Lower leg skin (tissue), 4 donors: Measurements from ENCODE around the gene PHGDH. TPM values are rescaled to one million over a fixed set of nuclear protein-coding genes. Genes with fewer than 3 reads are reported as not detected.

Source experiments
- DNase-seq, 2 donors: peaks; one replicate each; pipeline ENCODE4 v3.0.0-alpha.2; 2019; ENCODE audit warnings: low spot score in 2 of 2
- H3K4me3 ChIP-seq: fragments of 200-600 bp; sonication (generic); 2 replicates; pipeline ENCODE4 v1.5.1; 2017; ENCODE audit warnings: mild to moderate bottlenecking, low read depth; ENCODE audit not compliant: poor library complexity, severe bottlenecking
- CTCF ChIP-seq, 3 donors: fragments of 450-650 bp; IDR thresholded peaks; one replicate each; pipeline ENCODE4 v1.5.1; 2016; ENCODE audit warnings: antibody characterized with exemption in 3 of 3, mild to moderate bottlenecking in 3 of 3, moderate library complexity in 2 of 3
- POLR2A ChIP-seq, 2 donors: fragments of 450-650 bp; IDR thresholded peaks; one replicate each; pipeline ENCODE4 v1.6.1; 2016 to 2017; ENCODE audit warnings: antibody characterized with exemption in 2 of 2, mild to moderate bottlenecking in 1 of 2, moderate library complexity in 1 of 2
- WGBS, 2 donors: methylation state at CpG; one replicate each; pipeline ENCODE4 v1.1.5; 2018; 5-methylcytosine and 5-hydroxymethylcytosine counted together
- intact Hi-C: fragments of 100-400 bp; cut with DNase I; formaldehyde crosslinking; loops from one replicate; pipeline ENCODE4 v1.15.0; 2023; ENCODE audit warnings: low total_unique reads
- total RNA-seq, 4 donors: library from RNA; depleted of rRNA; stranded (reverse); fragments of >200 nt; gene quantifications; one replicate each; pipeline ENCODE4 v1.1.0, GENCODE V29; 2016

The PHGDH gene
- total RNA-seq, 4 donors from 2014 or later: 55.1 to 94.2 (median 73.5) TPM

DNA sequence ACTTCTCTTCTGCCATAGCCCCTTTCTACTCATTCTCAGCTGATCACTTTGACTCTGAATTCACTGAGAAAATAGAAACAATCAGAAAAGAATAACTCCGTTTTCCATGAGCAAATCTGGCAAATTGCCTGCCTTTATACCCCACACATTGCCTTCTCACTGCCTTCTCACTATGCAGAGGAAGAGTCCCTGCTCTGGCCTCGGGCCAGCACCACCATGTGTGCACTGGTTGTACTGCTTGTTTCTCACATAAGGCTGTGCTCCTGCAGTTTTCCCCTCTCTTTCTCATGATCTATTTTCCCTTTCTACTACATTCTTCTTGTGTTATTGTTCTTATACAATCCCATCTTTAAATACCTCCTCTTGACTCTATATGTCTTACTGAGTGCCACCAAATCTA lies 59.3 kb downstream of the PHGDH start:
- TF ChIP-seq POLR2A (IDR thresholded peaks at IDR 0.05) (no peak), CTCF (IDR thresholded peaks at IDR 0.05) (no peak)
- DNase-seq: no peak
- WGBS, 2 donors: 15 to 31% methylated on average over 2 of the region's 2 CpGs
- intact Hi-C loops: no loop called here
- no peak overlapping the region for H3K4me3 ChIP-seq

DNA sequence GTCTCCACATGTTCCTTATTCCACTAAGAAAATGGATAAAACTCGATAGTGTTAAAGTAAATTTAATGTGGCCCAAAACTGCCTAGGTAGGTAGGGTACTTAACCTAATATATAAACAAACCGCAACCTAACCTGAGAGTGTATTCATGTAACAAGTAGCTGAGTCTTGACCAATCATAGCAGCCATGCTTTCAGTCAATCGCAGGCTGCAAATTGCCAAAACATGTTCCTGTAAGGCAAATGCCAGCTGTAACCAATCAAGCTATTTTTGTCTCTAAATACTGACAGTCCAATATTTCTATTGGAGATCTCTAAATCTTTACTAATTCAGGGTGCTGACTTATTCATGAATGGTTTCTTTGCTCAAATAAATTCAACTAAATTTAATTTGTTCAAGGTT lies 60.0 kb downstream of the PHGDH start:
- WGBS, 2 donors: 49 to 55% methylated on average over 3 of the region's 3 CpGs
- no peak overlapping the region for H3K4me3 ChIP-seq
- intact Hi-C loops: no loop called here
- no peak for DNase-seq
- TF ChIP-seq POLR2A (IDR thresholded peaks at IDR 0.05): no peak
- TF ChIP-seq CTCF (IDR thresholded peaks at IDR 0.05): no peak

GRCh38 chr1:119772298-119772697 lies 60.6 kb downstream of the PHGDH start:
- WGBS, 2 donors: 96 to 97% methylated on average over 2 of the region's 2 CpGs
- no peak overlapping the region for H3K4me3 ChIP-seq
- no peak for DNase-seq
- no peak for TF ChIP-seq CTCF (IDR thresholded peaks at IDR 0.05)
- no peak for TF ChIP-seq POLR2A (IDR thresholded peaks at IDR 0.05)
- intact Hi-C loops: no loop called here

DNA sequence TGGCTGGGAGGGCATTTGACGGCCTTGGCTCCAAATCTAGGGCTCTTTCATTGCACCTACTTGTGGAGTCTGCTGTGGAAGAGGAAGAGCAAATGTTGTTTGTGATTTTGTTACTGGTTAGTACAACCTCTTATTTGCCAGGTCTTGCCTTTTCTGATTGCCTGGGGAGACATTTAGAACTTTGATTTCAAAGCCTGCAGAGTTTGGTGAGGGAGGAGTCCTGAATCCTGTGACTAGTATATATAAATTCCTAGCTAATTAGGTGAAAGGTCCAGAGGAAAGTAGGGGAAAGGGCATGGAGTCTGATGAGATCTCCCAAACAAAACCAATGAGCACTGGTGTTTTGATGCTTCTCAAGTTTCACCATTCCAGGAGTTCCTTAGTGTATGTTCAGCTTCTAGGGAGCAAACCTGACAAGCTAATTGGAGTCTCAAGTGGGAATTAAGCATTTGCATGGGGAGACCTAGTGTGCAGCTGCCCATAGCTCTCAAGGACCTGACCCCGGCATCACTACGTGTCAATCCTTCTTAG lies 62.0 kb downstream of the PHGDH start:
- TF ChIP-seq POLR2A (IDR thresholded peaks at IDR 0.05): no peak
- TF ChIP-seq CTCF (IDR thresholded peaks at IDR 0.05): no peak
- no peak overlapping the region for H3K4me3 ChIP-seq
- WGBS, 2 donors: 45 to 49% methylated on average over 3 of the region's 3 CpGs
- no peak for DNase-seq
- intact Hi-C loops: no loop called here

DNA sequence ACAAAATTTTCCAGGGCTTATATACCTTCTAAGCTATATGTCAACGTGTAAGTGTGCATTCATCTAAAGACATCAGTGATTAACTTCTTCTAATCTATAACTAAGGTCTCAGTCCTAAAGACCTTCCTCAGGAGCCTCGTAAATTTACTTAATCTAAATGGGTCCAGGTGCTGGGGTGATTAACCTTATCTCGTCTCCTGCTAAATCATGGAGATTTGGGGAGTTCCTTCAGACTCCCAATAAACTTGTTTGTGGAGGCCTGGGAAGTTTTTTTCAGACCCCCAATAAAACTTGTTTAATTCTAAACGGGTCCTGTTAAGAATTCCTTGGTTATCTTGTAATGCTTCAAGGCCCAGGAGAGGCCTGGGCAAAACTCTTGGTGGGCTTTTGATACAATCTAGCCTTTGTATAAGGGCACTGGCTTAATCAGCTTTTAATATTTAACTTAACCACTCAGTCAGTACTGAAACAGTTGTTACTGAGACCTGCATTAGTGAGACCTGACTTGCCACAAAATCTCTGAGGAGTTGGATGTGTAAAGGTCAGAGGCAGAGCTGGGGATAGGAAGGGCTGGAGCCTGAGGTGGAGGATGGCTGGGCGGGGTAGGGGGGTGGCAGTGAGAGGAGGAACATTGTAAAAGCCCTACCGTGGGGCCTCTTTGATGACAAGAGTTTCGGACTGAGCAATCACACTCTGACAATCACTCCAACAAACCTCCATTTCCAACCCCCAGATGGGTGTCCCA lies 63.2 kb downstream of the PHGDH start:
- intact Hi-C loops: no loop called here
- 78 to 79% methylated on average over 7 of the region's 7 CpGs for WGBS, 2 donors
- DNase-seq: no peak
- TF ChIP-seq CTCF (IDR thresholded peaks at IDR 0.05): no peak
- no peak for TF ChIP-seq POLR2A (IDR thresholded peaks at IDR 0.05)
- no peak overlapping the region for H3K4me3 ChIP-seq

GRCh38 chr1:119778359-119778758 lies 66.6 kb downstream of the PHGDH start:
- no peak for DNase-seq
- intact Hi-C loops: no loop called here
- no peak for TF ChIP-seq POLR2A (IDR thresholded peaks at IDR 0.05)
- TF ChIP-seq CTCF (IDR thresholded peaks at IDR 0.05): no peak
- 95 to 96% methylated on average over 6 of the region's 6 CpGs for WGBS, 2 donors
- no peak overlapping the region for H3K4me3 ChIP-seq
